Measurements from ENCODE around the gene CRTC3.

CRTC3 gene

DNA sequence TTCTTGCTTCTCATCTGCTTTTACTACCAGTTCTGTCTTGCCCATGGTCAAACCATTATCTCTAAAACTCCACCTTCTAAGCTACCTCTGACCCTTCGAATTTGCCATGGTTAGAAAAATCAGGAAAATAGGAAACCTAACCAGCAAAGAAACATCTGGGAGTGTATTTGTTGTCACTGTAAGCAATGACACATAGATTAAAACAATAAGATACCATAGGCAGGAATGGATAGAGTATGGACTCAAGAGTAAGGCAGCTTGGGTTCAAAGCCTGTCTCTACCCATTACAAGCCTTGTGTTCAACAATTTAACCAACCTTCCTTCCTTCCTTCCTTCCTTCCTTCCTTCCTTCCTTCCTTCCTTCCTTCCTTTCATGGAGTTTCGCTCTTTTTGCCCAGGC lies 34.9 kb downstream of the CRTC3 start:
- DNase-seq, result no peak

DNA sequence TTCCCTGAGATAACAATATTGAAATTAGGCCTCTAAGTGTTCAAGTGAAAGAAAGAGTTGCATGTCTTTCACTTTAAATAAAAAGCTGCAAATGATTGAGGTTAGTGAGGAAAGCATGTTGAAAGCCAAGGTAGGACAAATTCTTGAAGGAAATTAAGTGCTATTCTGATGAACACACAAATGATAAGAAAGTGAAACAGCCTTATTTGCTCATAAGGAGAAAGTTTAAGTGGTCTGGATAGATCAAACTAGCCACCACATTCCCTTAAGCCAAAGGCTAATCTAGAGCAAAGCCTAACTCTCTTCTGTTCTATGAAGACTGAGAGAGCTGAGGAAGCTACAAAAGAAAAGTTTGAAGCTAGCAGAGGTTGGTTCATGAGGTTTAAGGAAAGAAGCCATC lies 36.1 kb downstream of the CRTC3 start:
- no peak for DNase-seq

DNA sequence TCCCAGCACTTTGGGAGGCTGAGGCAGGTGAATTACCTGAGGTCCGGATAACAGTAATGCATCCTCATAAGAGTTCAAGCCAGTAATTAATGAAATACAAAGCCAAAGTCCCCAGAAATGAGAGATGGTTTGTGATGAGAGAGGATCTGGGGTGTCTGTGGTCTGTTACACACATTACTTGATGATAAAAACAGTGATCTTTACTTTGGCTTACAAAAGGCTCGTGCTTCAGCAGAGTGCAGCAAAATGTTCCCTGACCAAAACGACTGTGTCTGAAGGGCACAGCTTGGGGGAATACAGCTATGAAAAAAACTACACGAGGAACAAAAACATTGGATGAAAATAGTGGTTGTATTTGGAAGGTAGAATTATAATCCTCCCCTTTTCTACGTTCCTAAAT lies 40.9 kb downstream of the CRTC3 start:
- DNase-seq, result no peak

DNA sequence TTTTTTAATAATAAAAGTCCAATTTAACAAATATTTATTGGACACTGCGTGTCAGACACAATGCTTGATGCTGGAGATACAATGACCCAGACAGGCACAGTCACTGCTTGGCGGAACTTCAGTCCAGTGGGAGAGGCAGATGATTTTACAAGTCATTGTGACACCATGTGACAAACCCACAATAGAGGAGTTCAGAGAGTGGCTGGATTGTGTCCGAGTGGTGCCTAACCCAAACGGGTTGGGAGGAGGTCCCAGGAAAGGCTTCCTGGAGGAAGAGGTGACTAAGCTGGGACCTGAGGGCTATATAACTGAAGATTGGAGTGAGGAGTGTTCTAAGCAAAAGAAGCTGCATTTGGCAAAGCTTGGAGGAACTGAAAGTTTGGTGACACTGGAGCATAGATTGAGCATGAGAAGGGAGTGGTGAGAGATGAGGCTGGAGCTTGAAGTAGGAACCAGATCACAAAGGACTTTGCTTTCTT lies 41.4 kb downstream of the CRTC3 start:
- DNase-seq, result no peak

DNA sequence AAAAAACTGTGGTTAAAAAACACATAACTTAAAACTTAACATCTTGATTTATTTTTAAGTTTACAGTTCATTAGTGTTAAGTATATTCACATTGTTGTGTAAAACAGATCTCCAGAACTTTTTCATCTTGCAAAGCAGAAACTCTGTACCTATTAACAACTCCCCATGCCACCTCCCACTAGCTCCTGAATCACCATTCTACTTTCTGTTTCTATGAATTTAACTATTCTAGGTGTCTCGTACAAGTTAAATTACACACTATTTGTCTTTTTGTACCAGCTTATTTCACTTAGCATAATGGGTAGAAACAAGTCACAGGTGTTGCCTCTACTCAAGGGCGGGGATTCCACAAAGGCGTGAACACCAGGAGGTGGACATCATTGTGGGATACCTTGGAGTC lies 43.2 kb downstream of the CRTC3 start:
- no peak for DNase-seq

DNA sequence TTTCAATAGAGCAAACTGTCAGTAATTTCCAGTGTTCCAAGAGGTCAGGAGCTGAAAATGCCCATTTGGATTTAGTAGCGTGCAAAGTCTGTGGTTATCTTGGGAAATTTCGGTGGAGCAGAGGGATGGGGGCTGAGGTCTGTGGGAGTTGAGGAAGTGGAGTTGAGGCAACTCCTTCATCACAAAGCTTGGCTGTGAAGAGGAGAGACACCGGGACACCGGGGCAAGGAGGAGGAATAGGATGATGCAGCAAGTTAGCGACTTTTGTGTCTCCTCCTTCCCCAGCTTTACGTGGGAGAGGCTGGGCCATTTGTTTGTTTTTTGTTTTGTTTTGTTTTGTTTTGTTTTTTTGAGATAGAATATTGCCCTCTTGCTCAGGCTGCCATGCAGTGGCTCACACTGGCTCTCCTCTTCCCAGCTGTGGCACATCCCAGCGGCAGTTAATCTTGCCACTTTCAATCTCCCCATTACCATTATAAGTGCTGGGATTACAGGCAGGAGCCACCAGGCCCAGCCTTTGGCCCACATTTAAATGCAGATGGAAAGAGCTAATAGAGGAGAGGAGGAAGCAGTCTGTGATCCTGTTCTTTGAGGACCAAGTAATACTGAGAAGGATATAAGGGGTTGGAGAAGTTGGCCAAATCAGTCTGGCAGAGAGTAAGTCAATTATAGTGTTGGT lies 47.1 kb downstream of the CRTC3 start:
- DNase-seq, result no peak

DNA sequence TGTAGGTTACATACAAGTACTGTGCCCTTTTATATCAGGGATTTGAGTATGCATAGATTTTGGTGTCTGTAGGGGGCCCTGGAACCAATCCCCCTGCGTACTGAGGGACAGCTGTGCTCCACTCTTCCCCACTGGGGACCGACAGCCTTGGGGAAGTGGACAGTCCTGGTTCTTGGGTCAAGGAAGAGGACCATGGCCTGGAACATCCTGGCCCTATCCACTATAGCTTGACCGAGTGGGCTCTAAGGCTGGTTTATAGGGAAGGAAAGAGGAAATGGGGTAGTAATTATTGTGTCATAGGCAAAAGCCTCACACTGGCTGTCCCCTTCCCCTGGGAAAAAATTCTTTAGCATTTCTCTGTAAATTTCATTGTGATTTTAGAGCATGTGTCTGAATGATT lies 49.5 kb downstream of the CRTC3 start:
- no peak for DNase-seq

DNA sequence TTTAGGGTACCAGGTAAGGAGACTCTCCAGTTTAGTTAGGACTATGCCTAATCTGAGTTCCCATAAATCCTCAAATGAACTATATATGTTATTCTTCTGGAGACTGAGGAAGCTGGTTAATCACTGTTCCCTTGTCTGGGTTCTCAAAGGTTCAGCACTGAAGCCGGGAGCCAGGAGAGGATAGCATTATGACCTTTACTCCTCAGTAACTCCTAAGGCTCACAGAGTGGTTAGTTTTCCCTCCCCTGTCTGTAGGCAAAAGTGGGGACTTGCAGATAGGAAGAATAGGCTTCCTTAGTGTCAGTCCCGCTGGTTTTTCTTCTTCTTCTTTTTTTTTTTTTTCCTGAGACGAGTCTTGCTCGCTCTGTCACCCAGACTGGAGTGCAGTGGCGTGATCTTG lies 50.4 kb downstream of the CRTC3 start:
- DNase-seq, result no peak

DNA sequence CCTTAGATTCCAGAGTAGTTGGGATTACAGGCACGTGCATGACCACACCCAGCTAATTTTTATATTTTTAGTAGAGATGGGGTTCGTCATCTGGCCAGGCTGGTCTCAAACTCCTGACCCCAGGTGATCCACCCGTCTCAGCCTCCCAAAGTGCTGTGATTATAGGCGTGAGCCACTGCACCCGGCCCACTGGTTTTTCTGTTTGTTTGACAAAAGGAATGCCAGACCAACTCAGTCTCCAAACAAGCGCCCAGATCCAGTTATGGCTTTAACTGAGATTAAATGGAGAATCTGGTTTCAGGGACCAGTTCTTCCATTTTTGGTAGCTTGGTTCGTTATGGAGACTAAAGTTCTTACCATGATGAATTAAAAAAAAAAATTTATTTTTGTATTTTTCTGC lies 50.8 kb downstream of the CRTC3 start:
- no peak for DNase-seq

DNA sequence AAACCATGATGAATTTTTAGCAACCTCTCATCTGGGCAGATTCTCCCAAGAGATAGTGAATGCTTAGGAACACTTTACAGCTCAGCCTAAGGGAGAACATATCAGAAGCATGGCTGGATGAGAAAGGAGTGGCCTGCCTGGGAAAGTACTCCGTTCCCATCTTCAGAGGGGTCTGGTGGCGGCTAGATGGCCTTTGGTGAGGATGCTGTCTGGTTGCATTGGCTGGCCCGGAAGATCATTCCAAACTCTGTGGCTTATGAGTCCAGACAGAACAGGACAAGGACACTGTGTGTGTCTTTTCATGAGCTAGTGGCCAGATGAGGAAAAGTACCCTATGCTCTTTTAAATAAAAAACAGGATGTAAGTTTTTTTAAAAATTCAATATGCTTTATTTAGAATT lies 51.2 kb downstream of the CRTC3 start:
- DNase-seq, result no peak

DNA sequence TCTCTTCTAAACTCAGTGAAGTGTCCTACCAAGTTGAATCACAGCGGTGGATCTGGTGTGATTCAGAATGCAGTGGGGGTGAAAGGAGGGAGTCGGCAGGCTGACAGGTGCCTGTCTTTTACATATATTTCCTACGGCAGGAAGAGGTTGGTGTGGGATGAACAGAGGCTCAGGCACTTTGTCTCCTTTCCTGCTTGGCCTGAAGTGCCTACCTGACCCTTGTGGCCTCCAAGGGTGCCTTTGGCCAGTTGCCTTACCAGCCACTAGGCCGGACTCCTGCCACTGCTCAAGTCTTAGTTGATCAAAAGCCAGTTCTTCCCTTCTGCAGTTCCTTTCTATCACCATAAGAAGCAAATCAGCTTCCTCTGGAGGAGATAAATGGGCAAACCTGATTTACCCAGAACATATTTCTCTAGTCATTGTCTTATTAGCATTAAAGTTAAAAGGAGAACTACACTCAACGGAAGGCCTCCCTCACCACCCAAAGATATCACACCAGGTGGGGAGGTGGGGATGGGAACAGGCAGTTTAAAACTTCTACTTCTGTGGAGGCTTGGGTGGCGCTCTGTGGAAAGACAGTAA lies 52.1 kb downstream of the CRTC3 start:
- DNase-seq, result no peak

DNA sequence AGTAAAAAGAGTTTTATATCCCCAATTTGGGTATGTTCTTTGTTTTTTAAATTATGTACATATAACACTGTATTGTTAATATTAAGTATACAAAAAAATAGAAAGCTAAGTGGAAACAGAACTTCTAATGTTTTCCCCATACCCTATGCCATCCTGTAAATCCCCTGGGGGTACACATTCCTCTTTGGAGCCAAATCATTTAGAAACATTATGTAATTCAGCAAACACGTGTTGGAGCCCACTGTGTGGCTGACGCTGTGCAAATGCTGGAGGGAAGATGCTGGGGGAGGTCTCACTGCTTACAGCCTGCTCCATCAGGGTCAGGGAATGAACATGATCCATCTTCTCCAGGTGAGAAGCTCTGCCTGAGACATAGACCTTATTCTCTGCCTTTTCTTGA lies 52.8 kb downstream of the CRTC3 start:
- DNase-seq, result no peak

DNA sequence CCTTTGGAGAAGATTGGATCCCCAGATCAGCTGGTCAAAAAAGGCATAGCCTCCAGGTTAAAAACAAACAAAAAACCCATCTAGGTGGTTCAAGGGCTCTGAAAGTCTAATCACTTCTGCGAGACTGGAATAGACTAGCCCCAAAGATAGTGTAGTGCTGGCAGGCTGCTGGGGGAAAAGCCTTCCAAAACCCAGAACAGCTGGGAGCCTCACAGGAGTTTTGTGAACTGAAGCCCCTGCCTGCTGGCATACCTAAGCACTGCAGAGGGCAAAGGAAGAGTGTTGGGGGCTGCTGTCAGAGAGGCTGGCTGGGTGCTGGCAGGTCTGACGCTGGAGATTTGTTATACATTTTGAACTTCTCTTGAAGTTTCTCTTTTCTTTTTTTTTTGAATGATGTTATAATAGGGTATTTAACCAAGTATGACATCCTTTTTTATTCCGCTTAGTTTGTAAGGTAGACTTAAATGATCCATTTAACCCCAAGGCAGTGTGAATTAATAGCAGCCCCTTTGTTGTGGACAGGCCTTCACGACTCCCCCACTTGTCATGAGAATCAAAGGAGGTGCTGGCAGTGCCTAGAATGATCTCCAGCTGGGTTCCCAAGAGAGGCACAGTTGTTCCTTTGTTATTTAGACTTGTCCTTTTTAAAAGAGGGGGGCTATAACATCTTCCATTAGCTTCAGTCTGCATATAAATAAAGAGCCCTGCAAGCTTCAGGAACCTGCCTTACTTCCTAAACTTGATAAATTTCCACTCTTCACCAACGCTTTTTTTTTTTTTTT lies 53.9 kb downstream of the CRTC3 start:
- no peak for DNase-seq

DNA sequence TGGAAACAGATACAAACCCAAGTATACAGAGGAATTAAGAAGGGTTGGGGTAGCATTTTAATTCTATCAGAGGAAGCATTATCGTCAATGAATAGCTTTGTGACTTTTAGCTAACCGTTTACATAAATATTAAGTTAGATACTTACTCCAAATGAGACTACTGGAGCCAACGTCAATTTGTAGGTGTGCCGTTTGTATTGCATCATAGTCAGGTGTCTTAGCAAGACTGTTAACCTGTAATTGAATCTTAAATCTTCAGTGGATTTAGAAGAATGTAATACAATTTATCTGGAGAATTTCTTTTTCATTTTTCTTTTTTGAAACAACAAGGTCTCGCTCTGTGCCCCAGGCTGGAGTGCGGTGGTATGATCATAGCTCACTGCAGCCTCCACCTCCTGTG lies 55.1 kb downstream of the CRTC3 start:
- no peak for DNase-seq

DNA sequence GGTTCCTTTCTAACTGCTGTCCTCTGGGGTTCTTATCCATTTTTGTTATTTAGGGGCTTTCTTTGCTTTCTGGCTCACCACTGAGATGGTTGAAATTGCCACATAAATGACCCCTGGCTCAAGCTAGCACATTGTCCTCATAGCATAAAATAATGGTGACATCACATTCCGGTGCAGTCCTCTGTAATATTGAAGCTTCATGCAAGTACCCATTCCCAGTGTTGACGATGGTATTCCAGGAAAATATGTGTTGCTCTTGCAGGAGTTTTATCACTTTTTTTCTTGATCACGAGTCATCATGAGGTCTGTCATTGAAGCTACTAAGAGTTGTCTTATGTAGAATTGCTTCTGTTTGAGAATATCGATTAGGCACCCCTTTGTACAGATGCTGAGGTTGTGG lies 56.1 kb downstream of the CRTC3 start:
- DNase-seq, result no peak

DNA sequence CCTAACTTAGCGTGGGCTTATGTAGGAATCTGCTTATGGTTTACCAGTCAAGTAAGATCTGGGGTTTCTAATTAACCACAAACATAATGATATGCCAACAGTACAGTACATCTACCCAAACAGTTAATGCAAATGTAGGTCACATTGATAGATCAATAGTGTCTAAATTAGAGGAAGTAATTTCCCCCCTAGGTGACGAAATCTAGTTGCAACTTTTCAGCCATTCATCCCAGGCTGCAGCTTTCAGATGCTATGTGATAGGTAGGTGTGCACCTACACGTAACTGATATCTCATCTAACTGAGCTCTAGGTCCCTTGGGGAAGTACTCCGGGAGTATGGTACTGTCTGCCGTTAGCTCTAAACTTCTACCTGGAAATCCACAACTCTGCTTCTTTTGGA lies 57.2 kb downstream of the CRTC3 start:
- DNase-seq, result no peak

DNA sequence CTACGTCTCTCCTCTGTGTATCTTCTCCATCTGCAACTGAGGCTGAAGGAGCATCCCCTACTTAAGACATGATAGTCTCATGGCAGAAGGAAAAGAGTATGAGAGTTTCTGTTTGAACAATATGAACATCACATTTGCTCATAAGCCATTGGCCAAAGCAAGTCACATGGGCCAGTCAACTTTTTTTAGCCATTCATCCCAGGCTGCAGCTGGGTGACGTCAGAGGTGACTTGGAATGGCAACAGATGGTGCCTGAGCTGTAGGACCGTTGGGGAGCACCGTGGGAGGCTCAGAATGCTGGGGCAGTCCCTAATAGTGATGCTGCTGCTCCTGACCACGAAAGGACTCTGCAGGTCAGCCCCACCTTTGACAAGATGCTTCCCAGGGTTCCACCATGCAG lies 58.7 kb downstream of the CRTC3 start:
- DNase-seq, result no peak

DNA sequence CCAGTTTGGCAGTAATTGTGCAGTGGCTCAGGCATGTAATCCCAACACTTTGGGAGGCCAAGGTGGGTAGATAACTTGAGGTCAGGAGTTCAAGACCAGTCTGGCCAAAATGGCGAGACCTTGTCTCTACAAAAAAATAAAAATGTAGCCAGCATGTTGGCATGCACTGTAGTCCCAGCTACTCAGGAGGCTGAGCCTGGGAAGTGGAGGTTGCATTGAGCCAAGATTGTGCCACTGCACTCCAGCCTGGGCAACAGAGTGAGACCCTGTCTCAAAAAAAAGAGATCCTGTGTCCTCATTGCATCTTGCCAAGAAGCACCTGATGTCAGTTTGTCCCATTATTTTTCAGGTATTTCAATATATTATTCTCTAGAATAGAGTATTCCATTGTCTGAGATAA lies 61.8 kb downstream of the CRTC3 start:
- DNase-seq, result no peak

DNA sequence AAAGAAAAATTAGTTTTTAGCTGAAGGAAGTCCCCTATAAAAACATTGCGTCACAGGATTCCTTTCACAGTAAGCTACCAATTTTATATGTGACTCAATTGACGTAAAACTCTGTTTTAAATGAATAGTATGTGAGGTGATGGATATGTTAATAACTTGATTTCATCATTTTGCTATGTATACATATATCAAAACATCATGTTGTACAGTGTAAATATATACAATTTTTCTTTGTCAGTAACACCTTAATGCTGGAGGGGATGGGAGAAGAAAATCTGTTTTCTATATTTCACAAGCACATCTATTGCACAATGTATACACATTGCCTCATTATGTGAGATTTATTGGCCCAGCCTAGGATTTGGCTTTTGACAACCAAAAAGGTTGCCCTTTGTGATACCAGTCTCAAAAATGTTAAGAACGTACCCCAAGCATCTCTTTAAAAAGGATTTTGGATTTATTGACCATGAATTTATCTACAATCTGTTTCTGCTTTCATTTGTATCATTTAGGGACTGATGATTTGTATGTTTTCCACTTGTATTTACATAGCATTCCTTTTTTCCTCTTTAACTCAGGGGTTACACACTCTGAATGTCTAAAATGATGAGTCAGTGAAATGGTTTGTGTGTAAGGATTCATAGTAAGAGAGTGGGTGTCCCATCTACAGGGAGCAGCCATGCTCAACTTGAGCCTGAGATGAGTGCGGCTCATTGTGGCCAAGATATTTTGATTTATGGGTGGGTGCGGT lies 62.6 kb downstream of the CRTC3 start:
- DNase-seq, result peak in 1 of 2 experiments; percentile 5

DNA sequence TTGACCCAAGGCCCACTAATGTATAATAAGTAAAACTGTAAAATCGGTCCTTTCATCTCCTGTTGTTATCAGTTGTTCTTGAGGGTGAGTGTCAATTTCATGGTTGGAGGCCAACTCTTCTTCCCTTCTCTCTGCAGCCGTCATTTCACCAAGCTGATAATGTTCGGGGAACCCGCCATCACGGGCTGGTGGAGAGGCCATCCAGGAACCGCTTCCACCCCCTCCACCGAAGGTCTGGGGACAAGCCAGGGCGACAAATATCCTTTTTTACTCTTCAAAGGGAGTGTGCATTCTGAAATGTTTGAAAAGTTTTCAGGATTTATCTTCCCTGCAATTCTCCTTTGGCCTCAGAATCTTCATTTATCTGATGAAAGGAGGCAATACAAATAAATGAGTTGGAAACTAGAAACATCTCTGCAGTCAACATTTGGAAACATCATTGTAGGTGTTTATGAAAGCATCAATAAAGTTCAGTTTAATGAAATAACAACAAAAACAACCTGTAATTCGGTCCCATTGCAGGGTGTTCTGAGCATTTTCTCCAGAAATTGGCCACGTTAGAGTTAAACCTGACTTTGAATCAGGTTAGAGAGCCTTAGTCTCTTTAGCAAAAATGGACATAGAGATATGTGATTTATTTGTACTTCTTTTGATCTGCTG lies 63.9 kb downstream of the CRTC3 start:
- DNase-seq, result no peak

DNA sequence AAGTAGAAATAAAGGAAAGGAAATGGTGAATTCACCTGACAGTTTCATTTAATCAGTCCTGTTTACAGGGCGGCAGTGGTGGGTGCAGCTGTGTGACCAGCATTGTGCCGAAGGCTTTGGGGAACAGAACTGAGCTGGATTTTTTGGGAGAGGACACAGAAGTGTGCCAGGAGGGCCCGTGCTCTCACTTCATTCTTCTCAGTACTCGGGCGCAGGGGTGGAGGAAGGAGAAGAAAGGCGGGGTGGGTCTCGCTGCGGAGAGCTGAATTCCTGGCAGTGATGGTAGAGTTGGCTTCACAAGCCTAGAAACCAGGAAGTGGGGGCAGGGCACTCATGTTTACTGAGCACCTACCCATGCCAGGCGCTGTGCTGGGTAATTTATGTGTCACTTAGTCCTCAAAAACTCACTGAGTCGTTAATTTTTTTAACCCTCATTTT lies 64.6 kb downstream of the CRTC3 start:
- DNase-seq, result no peak

DNA sequence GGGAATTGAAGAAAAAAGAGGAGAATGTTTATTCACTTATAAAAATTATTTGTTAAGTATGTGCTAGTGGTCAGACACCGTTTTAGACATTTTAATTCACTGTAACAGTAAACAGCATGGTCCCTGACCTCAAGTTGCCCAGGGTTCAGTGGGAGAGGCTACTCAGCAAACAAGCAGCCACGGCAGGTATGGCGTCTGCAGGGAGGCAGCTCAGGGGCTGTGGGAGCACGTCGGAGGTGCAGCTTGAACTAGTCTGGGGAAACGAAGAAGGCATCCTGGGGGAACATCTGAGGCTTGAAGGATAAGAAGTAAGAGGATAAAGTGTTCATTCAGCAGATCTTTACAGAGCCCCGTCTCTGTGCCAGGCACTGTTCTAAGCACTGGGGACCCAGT lies 66.0 kb downstream of the CRTC3 start:
- no peak for DNase-seq

DNA sequence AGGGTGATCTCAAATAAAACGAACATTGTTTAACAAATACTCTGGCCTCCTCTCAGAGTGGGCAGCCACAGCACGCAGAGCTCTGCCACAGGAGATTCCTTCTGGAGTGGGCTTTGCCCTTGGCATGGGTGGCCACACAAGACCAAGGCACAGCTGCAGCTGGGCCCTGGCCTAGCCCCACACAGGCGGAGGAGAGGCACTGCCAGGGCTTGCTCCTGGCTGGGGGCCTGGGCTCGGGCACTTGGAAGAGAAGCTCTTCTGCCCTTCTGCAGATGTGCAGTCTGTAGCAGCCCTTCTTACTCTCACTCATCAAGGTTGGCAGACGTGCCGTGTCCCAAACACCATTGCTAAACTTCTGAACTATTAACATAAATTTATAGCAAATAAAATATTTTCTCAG lies 67.2 kb downstream of the CRTC3 start:
- DNase-seq, result no peak
